Calu3 (cell line): Measurements from ENCODE around the gene AGL. TPM values are rescaled to one million over a fixed set of nuclear protein-coding genes. Genes with fewer than 3 reads are reported as not detected.

Experiments used
- BruUV-seq: library from RNA; stranded (reverse); fragments of 400-500 nt; replicated peaks from 2 replicates; lab custom pipeline; 2021; lab: Mats Ljungman, UMichigan
- CTCF ChIA-PET: fragments of 300-600 bp; sonication (Branson Sonifier 250); formaldehyde crosslinking; loops from one replicate; lab custom pipeline; 2022; ENCODE audit warnings: antibody characterized with exemption; lab: Charles Lee
- DNase-seq: peaks from one replicate; pipeline ENCODE4 v3.0.0; 2022
- H3K27ac Mint-ChIP-seq: one replicate; pipeline ENCODE4 v1.8.0; 2022; ENCODE audit warnings: mixed read lengths; ENCODE audit not compliant: unreplicated experiment
- H3K27me3 Mint-ChIP-seq: one replicate; pipeline ENCODE4 v1.8.0; 2022; ENCODE audit warnings: mixed read lengths; ENCODE audit not compliant: unreplicated experiment
- H3K36me3 Mint-ChIP-seq: one replicate; pipeline ENCODE4 v1.8.0; 2022; ENCODE audit warnings: mild to moderate bottlenecking, moderate library complexity, mixed read lengths; ENCODE audit not compliant: insufficient read depth, unreplicated experiment
- H3K4me1 Mint-ChIP-seq: one replicate; pipeline ENCODE4 v1.8.0; 2022; ENCODE audit warnings: mild to moderate bottlenecking, low read depth, mixed read lengths; ENCODE audit not compliant: unreplicated experiment
- H3K4me3 Mint-ChIP-seq: one replicate; pipeline ENCODE4 v1.8.0; 2022; ENCODE audit warnings: mild to moderate bottlenecking, low read depth, moderate library complexity, mixed read lengths; ENCODE audit not compliant: unreplicated experiment
- H3K9me3 Mint-ChIP-seq: one replicate; pipeline ENCODE4 v1.8.0; 2022; ENCODE audit warnings: low read depth, mixed read lengths; ENCODE audit not compliant: unreplicated experiment
- intact Hi-C: fragments of 100-400 bp; cut with micrococcal nuclease; formaldehyde crosslinking; loops from one replicate; pipeline ENCODE4 v1.10.0; 2022; ENCODE audit not compliant: unreplicated experiment
- total RNA-seq: library from RNA; stranded (reverse); gene quantifications from 2 replicates; pipeline ENCODE4 v1.2.3, GENCODE V29; 2022
- TF ChIP-seq, protein P1 (sequence below): fragments of 200-600 bp; IDR thresholded peaks from one replicate; pipeline ENCODE4 v1.8.0; 2022; ENCODE audit warnings: antibody characterized with exemption; ENCODE audit not compliant: unreplicated experiment

The AGL gene
- total RNA-seq, 1 experiment from 2014 or later = 9.0 TPM

DNA sequence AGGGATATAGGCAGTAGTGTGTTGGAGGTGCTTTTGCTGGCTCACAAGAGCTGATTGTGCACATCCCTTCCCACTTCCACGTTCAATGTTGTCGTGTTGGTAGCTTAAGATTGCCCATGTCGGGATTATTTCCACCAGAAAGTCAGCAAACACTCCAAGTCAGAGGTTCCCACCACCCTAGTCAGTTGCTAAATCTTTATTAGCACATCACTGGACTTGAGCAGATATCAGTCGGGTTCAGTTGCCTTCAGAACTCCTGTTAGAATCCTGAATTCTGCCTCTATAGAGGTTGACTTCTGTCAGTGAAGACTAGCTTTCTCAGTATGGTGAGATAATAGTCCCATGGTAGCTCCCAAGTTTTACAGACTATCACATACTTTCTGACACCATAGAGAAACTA lies 10.5 kb downstream of the AGL start:
- peaks cover 5% of the 10 kb centered on the region for H3K36me3 Mint-ChIP-seq
- H3K4me3 Mint-ChIP-seq = no peak overlapping the region
- H3K27ac Mint-ChIP-seq = no peak overlapping the region
- BruUV-seq = no TSS peak
- H3K4me1 Mint-ChIP-seq = no peaks in the 10 kb centered on the region
- TF ChIP-seq, protein P1, sequence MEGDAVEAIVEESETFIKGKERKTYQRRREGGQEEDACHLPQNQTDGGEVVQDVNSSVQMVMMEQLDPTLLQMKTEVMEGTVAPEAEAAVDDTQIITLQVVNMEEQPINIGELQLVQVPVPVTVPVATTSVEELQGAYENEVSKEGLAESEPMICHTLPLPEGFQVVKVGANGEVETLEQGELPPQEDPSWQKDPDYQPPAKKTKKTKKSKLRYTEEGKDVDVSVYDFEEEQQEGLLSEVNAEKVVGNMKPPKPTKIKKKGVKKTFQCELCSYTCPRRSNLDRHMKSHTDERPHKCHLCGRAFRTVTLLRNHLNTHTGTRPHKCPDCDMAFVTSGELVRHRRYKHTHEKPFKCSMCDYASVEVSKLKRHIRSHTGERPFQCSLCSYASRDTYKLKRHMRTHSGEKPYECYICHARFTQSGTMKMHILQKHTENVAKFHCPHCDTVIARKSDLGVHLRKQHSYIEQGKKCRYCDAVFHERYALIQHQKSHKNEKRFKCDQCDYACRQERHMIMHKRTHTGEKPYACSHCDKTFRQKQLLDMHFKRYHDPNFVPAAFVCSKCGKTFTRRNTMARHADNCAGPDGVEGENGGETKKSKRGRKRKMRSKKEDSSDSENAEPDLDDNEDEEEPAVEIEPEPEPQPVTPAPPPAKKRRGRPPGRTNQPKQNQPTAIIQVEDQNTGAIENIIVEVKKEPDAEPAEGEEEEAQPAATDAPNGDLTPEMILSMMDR = no peak
- no peak for DNase-seq
- no peaks in the 10 kb centered on the region for H3K9me3 Mint-ChIP-seq
- H3K27me3 Mint-ChIP-seq = no peaks in the 10 kb centered on the region
- CTCF ChIA-PET = no interaction called here
- intact Hi-C loops = loop anchor here (2.0 kb wide), 1 partner anchor 36 kb away; no protein-coding TSS in a partner anchor

DNA sequence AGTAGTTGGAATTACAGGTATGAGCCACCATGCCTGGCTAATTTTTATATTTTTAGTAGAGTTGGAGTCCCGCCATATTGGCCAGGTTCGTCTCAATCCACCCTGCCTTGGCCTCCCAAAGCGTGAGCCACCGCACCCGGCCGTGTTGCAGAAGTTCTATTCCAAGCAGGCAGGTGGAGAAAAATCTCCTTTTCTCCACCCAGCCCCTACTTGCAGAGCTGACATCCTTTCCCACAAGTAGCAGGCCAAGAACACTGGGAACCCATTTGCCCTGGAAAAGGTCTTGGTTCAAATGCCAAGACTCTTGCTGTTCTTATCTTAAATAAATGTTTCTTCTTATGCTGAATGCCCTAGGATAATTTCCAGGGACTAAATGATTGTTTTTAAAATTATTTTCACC lies 17.5 kb downstream of the AGL start:
- TF ChIP-seq, protein P1 = no peak
- Mint-ChIP-seq H3K36me3 (peaks cover under 1% of the 10 kb centered on the region), H3K9me3 (no peaks in the 10 kb centered on the region), H3K27ac (no peak overlapping the region), H3K27me3 (no peaks in the 10 kb centered on the region), H3K4me1 (no peaks in the 10 kb centered on the region), H3K4me3 (no peak overlapping the region)
- CTCF ChIA-PET = no interaction called here
- DNase-seq = no peak
- BruUV-seq = no TSS peak
- intact Hi-C loops = no loop called here

DNA sequence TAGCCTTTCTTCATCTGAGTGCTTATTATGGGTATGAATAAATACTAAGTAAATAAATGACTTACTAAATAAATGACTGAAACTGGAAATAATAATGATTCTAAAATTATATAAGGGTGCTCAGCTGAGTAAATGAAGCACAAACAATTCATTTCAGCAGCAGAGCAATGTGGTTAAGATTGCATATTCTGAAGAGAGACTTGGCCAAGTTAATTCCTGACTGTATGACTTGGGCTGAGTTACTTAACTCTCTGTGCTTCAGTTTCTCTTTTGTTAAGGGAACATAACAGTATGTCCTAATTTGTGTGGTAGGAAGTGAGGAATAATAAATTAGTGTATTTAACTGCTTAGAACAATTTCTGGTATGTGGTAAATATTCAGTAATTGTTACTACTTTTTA lies 19.1 kb downstream of the AGL start:
- BruUV-seq = no TSS peak
- Mint-ChIP-seq H3K27ac (no peak overlapping the region), H3K27me3 (no peaks in the 10 kb centered on the region), H3K4me3 (no peak overlapping the region), H3K36me3 (no peaks in the 10 kb centered on the region), H3K9me3 (no peaks in the 10 kb centered on the region), H3K4me1 (no peaks in the 10 kb centered on the region)
- intact Hi-C loops = no loop called here
- DNase-seq = no peak
- TF ChIP-seq, protein P1 = no peak
- CTCF ChIA-PET = no interaction called here

DNA sequence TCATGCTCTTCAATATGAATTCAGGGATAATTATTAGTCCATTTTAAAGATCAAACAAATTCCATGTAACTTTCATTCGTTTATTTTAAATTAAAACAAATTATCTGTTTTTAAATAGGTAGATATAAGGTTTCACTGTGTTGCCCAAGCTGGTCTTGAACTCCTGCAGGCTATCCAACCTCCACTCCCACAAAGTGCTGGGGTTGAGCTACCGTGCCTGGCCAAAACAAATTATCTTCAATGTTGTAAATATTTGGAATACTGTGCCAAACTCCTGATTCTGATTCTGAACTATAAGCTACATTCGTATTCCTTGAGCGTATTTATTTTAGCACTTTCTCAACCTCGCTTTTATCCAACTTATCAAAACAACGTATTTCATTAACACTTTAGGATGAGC lies 19.6 kb downstream of the AGL start:
- intact Hi-C loops = no loop called here
- TF ChIP-seq, protein P1 = no peak
- Mint-ChIP-seq H3K36me3 (no peaks in the 10 kb centered on the region), H3K4me1 (no peaks in the 10 kb centered on the region), H3K9me3 (no peaks in the 10 kb centered on the region), H3K27ac (no peak overlapping the region), H3K4me3 (no peak overlapping the region), H3K27me3 (no peaks in the 10 kb centered on the region)
- CTCF ChIA-PET = no interaction called here
- DNase-seq = no peak
- BruUV-seq = no TSS peak
